AG10803 (cell line): ENCODE measurements around the gene FPGS.
"Not testable (repeated sequence)": the region's sequence is repeated elsewhere in the genome, so short reads cannot be mapped to it uniquely, and the experiment has no call there.

ENCODE experiments used
- DNase-seq: peaks from one replicate; pipeline ENCODE4 v3.0.0; 2010; ENCODE audit warnings: low read depth
- H3K4me3 ChIP-seq: 2 replicates; pipeline ENCODE4 v1.5.1; 2011; ENCODE audit warnings: mild to moderate bottlenecking, low read length, control low read depth
- CTCF ChIP-seq: conservative IDR thresholded peaks from 2 replicates; pipeline ENCODE4 v1.5.1; 2011; ENCODE audit warnings: mild to moderate bottlenecking, low read length, control low read depth, inconsistent platforms

FPGS gene

DNA sequence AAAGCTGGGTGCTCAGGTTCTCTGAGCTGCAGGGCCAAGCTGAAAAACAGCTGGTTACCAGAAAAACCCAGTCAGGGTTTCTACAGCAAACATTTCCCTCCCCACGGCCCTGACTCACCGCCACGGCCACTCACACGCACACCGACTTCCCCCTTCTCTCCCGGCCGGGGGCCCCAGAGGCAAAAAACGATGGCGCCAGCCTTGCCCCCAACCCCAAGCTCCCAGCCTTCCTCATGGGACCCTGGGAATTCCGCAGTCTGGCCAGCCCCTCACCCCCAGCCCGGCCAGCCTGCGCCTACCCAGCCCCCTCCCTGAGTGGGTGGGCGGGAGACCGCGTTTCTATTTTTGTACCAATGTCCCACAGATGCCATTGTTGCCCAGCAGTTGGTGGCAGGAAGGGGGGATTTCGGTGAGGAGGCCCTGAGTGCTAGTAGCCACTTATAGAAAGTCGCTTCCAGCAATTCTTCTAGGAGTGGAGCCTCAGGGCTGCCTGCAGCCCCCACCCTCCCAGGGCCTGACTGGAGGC lies 33.4 kb downstream of the FPGS start:
- TF ChIP-seq CTCF, result no peak
- peak; percentile 82 for DNase-seq

DNA sequence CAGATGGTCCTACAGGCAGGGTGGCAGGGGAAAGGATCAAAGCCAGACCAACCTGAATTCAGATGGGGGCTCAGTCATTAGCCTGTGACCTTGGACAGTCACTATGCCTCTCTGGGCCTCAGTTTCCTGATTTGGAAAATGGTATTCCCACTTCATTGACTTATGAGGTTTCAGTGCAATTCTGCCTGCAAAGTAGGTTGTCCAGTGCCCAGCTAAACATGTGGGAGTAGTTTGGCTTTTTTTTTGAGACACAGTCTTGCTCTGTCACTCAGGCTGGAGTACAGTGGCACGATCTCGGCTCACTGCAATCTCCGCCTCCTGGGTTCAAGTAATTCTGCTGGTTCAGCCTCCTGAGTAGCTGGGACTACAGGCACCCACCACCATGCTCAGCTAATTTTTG lies 33.9 kb downstream of the FPGS start:
- not testable (repeated sequence) for H3K4me3 ChIP-seq

More for the DNA sequence above, 33.4 kb downstream of the FPGS start:
- H3K4me3 ChIP-seq, result peak overlapping the region; percentile 40

DNA sequence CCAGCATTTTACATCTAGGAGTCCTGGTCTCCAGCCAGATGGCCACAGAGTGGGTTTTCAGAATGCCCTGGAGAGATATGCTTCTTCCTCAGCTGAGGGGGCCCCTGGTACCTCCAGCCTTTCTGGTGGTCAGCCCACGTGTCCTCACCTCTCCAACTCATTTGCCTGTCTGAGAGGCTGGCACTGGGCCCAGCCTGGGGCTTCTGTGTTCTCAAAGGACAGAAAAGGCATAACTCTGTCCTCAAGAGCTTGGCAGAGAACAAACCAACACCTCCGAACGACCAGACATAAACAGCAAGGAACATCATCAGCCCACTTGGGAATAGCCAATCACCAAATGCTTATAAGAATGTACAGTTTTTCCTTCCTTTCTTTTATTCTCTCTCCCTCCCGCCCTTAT lies 34.7 kb downstream of the FPGS start:
- DNase-seq, result no peak
- H3K4me3 ChIP-seq, result no peak overlapping the region
- no peak for TF ChIP-seq CTCF

More for the DNA sequence above, 33.9 kb downstream of the FPGS start:
- DNase-seq, result not testable (repeated sequence)

- H3K4me3 ChIP-seq, result peak overlapping the region; percentile 41
- peak; percentile 90 for DNase-seq
- no peak; the same call in 1 of the 2 replicates for TF ChIP-seq CTCF
These were observed 35.8 kb downstream of the FPGS start for GRCh38 chr9:127838375-127839078.

GRCh38 chr9:127841087-127841835 lies 38.6 kb downstream of the FPGS start:
- DNase-seq, result no peak
- H3K4me3 ChIP-seq, result no peak overlapping the region
- no peak for TF ChIP-seq CTCF

DNA sequence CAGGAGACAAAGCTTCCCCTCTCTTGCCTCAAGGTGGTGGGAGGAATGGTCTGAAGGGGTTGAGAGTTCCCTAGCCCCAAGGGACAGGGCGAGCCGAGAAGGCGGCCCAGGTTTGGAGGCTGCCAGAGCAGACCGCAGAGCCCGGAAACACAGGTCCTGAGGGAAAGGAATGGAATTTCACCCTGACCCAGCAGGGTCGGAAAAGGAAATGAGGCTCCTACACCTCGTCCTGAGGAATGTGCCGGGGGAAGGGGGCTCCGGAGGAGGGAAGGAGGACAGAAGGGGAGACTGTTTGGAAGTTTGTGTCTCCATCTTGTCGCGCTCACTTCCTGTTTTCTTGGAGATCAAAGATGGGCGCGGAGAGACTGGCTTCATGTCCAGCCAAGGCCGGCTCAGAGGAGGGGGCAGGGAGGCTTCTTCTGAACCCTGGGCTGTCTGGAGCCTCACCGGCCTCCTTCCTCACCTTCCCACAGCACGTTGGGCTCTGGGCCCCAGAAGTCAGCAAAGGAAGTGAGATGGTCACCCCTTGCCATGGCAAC lies 42.2 kb downstream of the FPGS start:
- no peak overlapping the region for H3K4me3 ChIP-seq
- no peak for TF ChIP-seq CTCF
- peak; percentile 28 for DNase-seq

GRCh38 chr9:127845619-127846018 lies 42.9 kb downstream of the FPGS start:
- not testable (repeated sequence) for H3K4me3 ChIP-seq, DNase-seq
